ENCODE data around the gene RPTN.

Gene RPTN

DNA sequence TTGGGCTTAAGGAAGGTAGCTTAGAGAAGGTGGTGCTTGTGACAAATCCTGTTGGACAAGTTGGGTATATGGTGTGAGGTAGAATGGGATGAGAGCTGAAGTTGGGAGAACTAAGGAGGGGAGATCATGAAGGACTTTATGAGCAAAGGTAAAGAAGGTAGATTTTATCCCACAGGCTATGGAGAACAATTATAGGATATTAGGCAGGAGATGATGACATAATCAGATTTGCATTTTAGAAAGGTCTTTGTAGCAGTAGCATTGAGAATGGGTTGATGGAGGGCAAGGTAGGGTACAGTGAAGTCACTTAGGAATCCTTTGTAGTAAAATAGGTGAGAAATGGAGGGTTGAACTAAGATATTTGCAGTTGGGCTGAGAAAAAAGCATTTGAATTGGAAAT lies 28.8 kb downstream of the RPTN start:
- no peak overlapping the region for H3K4me2 ChIP-seq (ENCODE audit: low read length)
- TF ChIP-seq, protein P1, sequence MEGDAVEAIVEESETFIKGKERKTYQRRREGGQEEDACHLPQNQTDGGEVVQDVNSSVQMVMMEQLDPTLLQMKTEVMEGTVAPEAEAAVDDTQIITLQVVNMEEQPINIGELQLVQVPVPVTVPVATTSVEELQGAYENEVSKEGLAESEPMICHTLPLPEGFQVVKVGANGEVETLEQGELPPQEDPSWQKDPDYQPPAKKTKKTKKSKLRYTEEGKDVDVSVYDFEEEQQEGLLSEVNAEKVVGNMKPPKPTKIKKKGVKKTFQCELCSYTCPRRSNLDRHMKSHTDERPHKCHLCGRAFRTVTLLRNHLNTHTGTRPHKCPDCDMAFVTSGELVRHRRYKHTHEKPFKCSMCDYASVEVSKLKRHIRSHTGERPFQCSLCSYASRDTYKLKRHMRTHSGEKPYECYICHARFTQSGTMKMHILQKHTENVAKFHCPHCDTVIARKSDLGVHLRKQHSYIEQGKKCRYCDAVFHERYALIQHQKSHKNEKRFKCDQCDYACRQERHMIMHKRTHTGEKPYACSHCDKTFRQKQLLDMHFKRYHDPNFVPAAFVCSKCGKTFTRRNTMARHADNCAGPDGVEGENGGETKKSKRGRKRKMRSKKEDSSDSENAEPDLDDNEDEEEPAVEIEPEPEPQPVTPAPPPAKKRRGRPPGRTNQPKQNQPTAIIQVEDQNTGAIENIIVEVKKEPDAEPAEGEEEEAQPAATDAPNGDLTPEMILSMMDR (IDR thresholded peaks at IDR 0.05): no peak
- no peaks in the 10 kb centered on the region for H3K9me3 ChIP-seq (ENCODE audit: control insufficient read depth, low read length)
- no peaks in the 10 kb centered on the region for H3K27me3 ChIP-seq (ENCODE audit: control insufficient read depth, insufficient read depth, low read length)
- no peak overlapping the region for H3K27ac ChIP-seq
- no peak overlapping the region for H3K9ac ChIP-seq
- H3K4me1 ChIP-seq: no peaks in the 10 kb centered on the region
- no peaks in the 10 kb centered on the region for H3K79me2 ChIP-seq
- H3K4me3 ChIP-seq (ENCODE audit: low read depth, low read length): no peak overlapping the region
- H2AFZ ChIP-seq: no peak overlapping the region
- no peaks in the 10 kb centered on the region for H3K36me3 ChIP-seq (ENCODE audit: control insufficient read depth, insufficient read depth, low read length)

DNA sequence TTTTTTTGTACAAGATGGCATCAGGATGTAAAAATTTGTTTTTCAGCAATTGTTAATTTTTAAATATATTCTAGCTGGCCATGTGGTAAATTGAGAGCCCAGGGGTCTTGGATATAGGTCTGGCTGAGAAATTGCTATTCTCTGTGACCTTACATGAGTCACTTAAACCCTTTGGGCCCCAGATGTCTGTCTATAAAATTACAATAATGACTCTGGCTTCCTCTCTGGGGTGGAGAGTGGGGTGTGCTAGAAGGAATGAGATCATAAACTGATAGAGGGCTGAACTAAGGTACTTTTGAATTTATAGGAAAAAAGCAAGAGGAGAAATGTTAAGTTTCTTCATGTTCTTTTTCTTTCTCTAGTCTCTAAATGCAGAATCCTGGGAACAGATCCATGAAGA lies 31.4 kb downstream of the RPTN start:
- H3K27me3 ChIP-seq (ENCODE audit: control insufficient read depth, insufficient read depth, low read length): no peaks in the 10 kb centered on the region
- no peak overlapping the region for H3K27ac ChIP-seq
- TF ChIP-seq, protein P1 (IDR thresholded peaks at IDR 0.05): no peak

GRCh38 chr1:152125834-152126443 lies 33.1 kb downstream of the RPTN start:
- TF ChIP-seq, protein P1 (IDR thresholded peaks at IDR 0.05): no peak
- H3K27me3 ChIP-seq (ENCODE audit: control insufficient read depth, insufficient read depth, low read length): no peaks in the 10 kb centered on the region
- no peak overlapping the region for H2AFZ ChIP-seq
- H3K9me3 ChIP-seq (ENCODE audit: control insufficient read depth, low read length): no peaks in the 10 kb centered on the region
- no peaks in the 10 kb centered on the region for H3K79me2 ChIP-seq
- H3K9ac ChIP-seq: no peak overlapping the region
- no peaks in the 10 kb centered on the region for H3K4me1 ChIP-seq
- H3K4me2 ChIP-seq (ENCODE audit: low read length): no peak overlapping the region
- H3K27ac ChIP-seq: no peak overlapping the region
- H3K36me3 ChIP-seq (ENCODE audit: control insufficient read depth, insufficient read depth, low read length): no peaks in the 10 kb centered on the region
- no peak overlapping the region for H3K4me3 ChIP-seq (ENCODE audit: low read depth, low read length)

More for the DNA sequence above, 31.4 kb downstream of the RPTN start:
- Histone ChIP-seq H3K36me3 (ENCODE audit: control insufficient read depth, insufficient read depth, low read length) (no peaks in the 10 kb centered on the region), H3K4me2 (ENCODE audit: low read length) (no peak overlapping the region), H3K4me1 (no peaks in the 10 kb centered on the region), H2AFZ (no peak overlapping the region), H3K9me3 (ENCODE audit: control insufficient read depth, low read length) (no peaks in the 10 kb centered on the region), H3K9ac (no peak overlapping the region), H3K79me2 (no peaks in the 10 kb centered on the region), H3K4me3 (ENCODE audit: low read depth, low read length) (no peak overlapping the region)

- no peaks in the 10 kb centered on the region for H3K36me3 ChIP-seq (ENCODE audit: control insufficient read depth, insufficient read depth, low read length)
- H3K27ac ChIP-seq: no peak overlapping the region
- no peak overlapping the region for H2AFZ ChIP-seq
- TF ChIP-seq, protein P1 (IDR thresholded peaks at IDR 0.05): no peak
- no peaks in the 10 kb centered on the region for H3K9me3 ChIP-seq (ENCODE audit: control insufficient read depth, low read length)
- H3K4me1 ChIP-seq: no peaks in the 10 kb centered on the region
- no peak overlapping the region for H3K4me3 ChIP-seq (ENCODE audit: low read depth, low read length)
- H3K9ac ChIP-seq: no peak overlapping the region
- no peak overlapping the region for H3K4me2 ChIP-seq (ENCODE audit: low read length)
- H3K27me3 ChIP-seq (ENCODE audit: control insufficient read depth, insufficient read depth, low read length): no peaks in the 10 kb centered on the region
- no peaks in the 10 kb centered on the region for H3K79me2 ChIP-seq
Measured at GRCh38 chr1:152118915-152119314, 40.1 kb downstream of the RPTN start.

DNA sequence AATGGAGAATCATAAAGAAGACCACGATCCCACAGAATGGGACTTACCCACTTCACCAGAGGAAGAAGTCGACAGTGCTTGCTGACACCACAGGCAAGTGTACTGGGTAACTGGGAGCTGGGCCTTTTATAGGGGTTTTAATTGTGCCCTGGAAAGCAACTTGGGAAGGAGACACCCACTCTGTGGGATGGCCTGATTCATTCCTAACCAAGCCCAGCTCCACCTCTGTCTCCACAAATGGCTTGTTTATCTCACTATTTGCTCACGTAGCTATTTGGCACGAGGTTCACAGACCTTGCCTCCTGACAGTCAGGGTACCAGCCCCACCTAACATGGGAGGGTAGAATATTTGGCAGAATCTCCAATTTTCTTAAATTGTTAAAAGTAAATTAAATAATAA lies 43.7 kb downstream of the RPTN start, which contains the start of gene TCHH:
Gene TCHH (minus strand): TSS at position 101 of the 400 bp plus-strand sequence. CDS start 1,364 bp downstream, outside the sequence.
- Histone ChIP-seq H3K4me3 (ENCODE audit: low read depth, low read length) (no peak within 1 kb of the TSS), H3K27ac (no peak within 1 kb of the TSS), H3K9me3 (ENCODE audit: control insufficient read depth, low read length) (no peaks in the 10 kb centered on the region), H2AFZ (no peak within 1 kb of the TSS), H3K79me2 (no peaks in the 10 kb centered on the region), H3K4me2 (ENCODE audit: low read length) (no peak within 1 kb of the TSS), H3K36me3 (ENCODE audit: control insufficient read depth, insufficient read depth, low read length) (no peaks in the 10 kb centered on the region), H3K9ac (no peak within 1 kb of the TSS), H3K27me3 (ENCODE audit: control insufficient read depth, insufficient read depth, low read length) (no peaks in the 10 kb centered on the region), H3K4me1 (no peaks in the 10 kb centered on the region)
- TF ChIP-seq, protein P1 (IDR thresholded peaks at IDR 0.05): no peak

All from parathyroid adenoma (tissue), 2 donors.